ENCODE data around the gene ITGA1. TPM values are rescaled to one million over a fixed set of nuclear protein-coding genes. Genes with fewer than 3 reads are reported as not detected.
A peak's percentile ranks its signal among the peaks of the same experiment; 100 is the strongest.

The ITGA1 gene
- total and polyA plus RNA-seq, 5 donors from 2014 or later = 0.37 TPM; not detected in 4

- H3K27me3 ChIP-seq (ENCODE audit: control insufficient read depth, insufficient read depth, low read length) = peaks cover 2% of the 10 kb centered on the region
- Mint-ChIP-seq H3K4me1 (peaks cover 0 to 11% (median 7%) of the 10 kb centered on the region in 4 donors), H3K27ac (no peak overlapping the region), H3K4me3 (no peak overlapping the region), H3K9me3 (peaks cover 0 to 3% (median 0%) of the 10 kb centered on the region in 7 donors), H3K36me3 (no peaks in the 10 kb centered on the region), H3K27me3 (peaks cover 12% of the 10 kb centered on the region)
- no peak for ATAC-seq (ENCODE audit: low read depth in 2 of 2)
- DNase-seq = no peak
- no peak overlapping the region for H3K4me3 ChIP-seq (ENCODE audit: low read depth, low read length)
- no peak overlapping the region for H3K27ac ChIP-seq (ENCODE audit: insufficient read depth, low read length, poor library complexity, severe bottlenecking)
- H3K36me3 ChIP-seq (ENCODE audit: control insufficient read depth, insufficient read depth, low read length) = no peaks in the 10 kb centered on the region
- H3K4me1 ChIP-seq (ENCODE audit: control insufficient read depth, insufficient read depth, low read length, poor library complexity, severe bottlenecking) = no peaks in the 10 kb centered on the region
- H3K9me3 ChIP-seq (ENCODE audit: control insufficient read depth in 2 of 2, low read length in 2 of 2) = no peaks in the 10 kb centered on the region
Measured at GRCh38 chr5:52773342-52773741, 14.4 kb upstream of the ITGA1 start.

GRCh38 chr5:52774005-52774410, 13.7 kb upstream of the ITGA1 start:
- Histone ChIP-seq H3K27me3 (ENCODE audit: control insufficient read depth, insufficient read depth, low read length) (peaks cover 2% of the 10 kb centered on the region), H3K4me3 (ENCODE audit: low read depth, low read length) (no peak overlapping the region), H3K27ac (ENCODE audit: insufficient read depth, low read length, poor library complexity, severe bottlenecking) (no peak overlapping the region), H3K4me1 (ENCODE audit: control insufficient read depth, insufficient read depth, low read length, poor library complexity, severe bottlenecking) (no peaks in the 10 kb centered on the region), H3K36me3 (ENCODE audit: control insufficient read depth, insufficient read depth, low read length) (no peaks in the 10 kb centered on the region), H3K9me3 (ENCODE audit: control insufficient read depth in 2 of 2, low read length in 2 of 2) (no peaks in the 10 kb centered on the region)
- Mint-ChIP-seq H3K36me3 (no peaks in the 10 kb centered on the region), H3K27ac (no peak overlapping the region), H3K27me3 (peaks cover 12% of the 10 kb centered on the region), H3K4me3 (no peak overlapping the region), H3K4me1 (peaks cover 0 to 11% (median 7%) of the 10 kb centered on the region in 4 donors), H3K9me3 (peaks cover 0 to 3% (median 0%) of the 10 kb centered on the region in 7 donors)
- DNase-seq (no peak), ATAC-seq (ENCODE audit: low read depth in 2 of 2) (no peak)

GRCh38 chr5:52776116-52776515, 11.6 kb upstream of the ITGA1 start:
- Mint-ChIP-seq H3K4me3 (no peak overlapping the region), H3K27ac (no peak overlapping the region), H3K36me3 (no peaks in the 10 kb centered on the region), H3K4me1 (peaks cover 0 to 11% (median 7%) of the 10 kb centered on the region in 4 donors), H3K27me3 (peaks cover 18% of the 10 kb centered on the region), H3K9me3 (peaks cover 0 to 3% (median 0%) of the 10 kb centered on the region in 7 donors)
- ATAC-seq (ENCODE audit: low read depth in 2 of 2) (peak in 1 of 2 donors; percentile 53), DNase-seq (peak in 1 of 3 donors; percentile 14)
- no peaks in the 10 kb centered on the region for H3K4me1 ChIP-seq (ENCODE audit: control insufficient read depth, insufficient read depth, low read length, poor library complexity, severe bottlenecking)
- no peak overlapping the region for H3K4me3 ChIP-seq (ENCODE audit: low read depth, low read length)
- no peaks in the 10 kb centered on the region for H3K36me3 ChIP-seq (ENCODE audit: control insufficient read depth, insufficient read depth, low read length)
- no peaks in the 10 kb centered on the region for H3K9me3 ChIP-seq (ENCODE audit: control insufficient read depth in 2 of 2, low read length in 2 of 2)
- H3K27me3 ChIP-seq (ENCODE audit: control insufficient read depth, insufficient read depth, low read length) = peaks cover 4% of the 10 kb centered on the region
- H3K27ac ChIP-seq (ENCODE audit: insufficient read depth, low read length, poor library complexity, severe bottlenecking) = no peak overlapping the region

- no peak overlapping the region for H3K27ac ChIP-seq (ENCODE audit: insufficient read depth, low read length, poor library complexity, severe bottlenecking)
- H3K4me1 ChIP-seq (ENCODE audit: control insufficient read depth, insufficient read depth, low read length, poor library complexity, severe bottlenecking) = no peaks in the 10 kb centered on the region
- Mint-ChIP-seq H3K36me3 (no peaks in the 10 kb centered on the region), H3K4me3 (no peak overlapping the region), H3K9me3 (peaks cover 0 to 3% (median 0%) of the 10 kb centered on the region in 7 donors), H3K27ac (no peak overlapping the region), H3K27me3 (peaks cover 22% of the 10 kb centered on the region), H3K4me1 (peaks cover 0 to 8% (median 3%) of the 10 kb centered on the region in 4 donors)
- DNase-seq = no peak
- no peak for ATAC-seq (ENCODE audit: low read depth in 2 of 2)
- H3K4me3 ChIP-seq (ENCODE audit: low read depth, low read length) = no peak overlapping the region
- H3K27me3 ChIP-seq (ENCODE audit: control insufficient read depth, insufficient read depth, low read length) = peaks cover 4% of the 10 kb centered on the region
- H3K9me3 ChIP-seq (ENCODE audit: control insufficient read depth in 2 of 2, low read length in 2 of 2) = no peaks in the 10 kb centered on the region
- H3K36me3 ChIP-seq (ENCODE audit: control insufficient read depth, insufficient read depth, low read length) = no peaks in the 10 kb centered on the region
Measured at GRCh38 chr5:52777186-52777585, 10.5 kb upstream of the ITGA1 start.

- Mint-ChIP-seq H3K36me3 (no peaks in the 10 kb centered on the region), H3K4me1 (peaks cover 0 to 8% (median 2%) of the 10 kb centered on the region in 4 donors), H3K27ac (no peak overlapping the region), H3K9me3 (peaks cover 0 to 3% (median 0%) of the 10 kb centered on the region in 7 donors), H3K27me3 (peaks cover 21% of the 10 kb centered on the region), H3K4me3 (no peak overlapping the region)
- Histone ChIP-seq H3K36me3 (ENCODE audit: control insufficient read depth, insufficient read depth, low read length) (no peaks in the 10 kb centered on the region), H3K4me1 (ENCODE audit: control insufficient read depth, insufficient read depth, low read length, poor library complexity, severe bottlenecking) (no peaks in the 10 kb centered on the region), H3K27me3 (ENCODE audit: control insufficient read depth, insufficient read depth, low read length) (peaks cover 9% of the 10 kb centered on the region), H3K27ac (ENCODE audit: insufficient read depth, low read length, poor library complexity, severe bottlenecking) (no peak overlapping the region), H3K9me3 (ENCODE audit: control insufficient read depth in 2 of 2, low read length in 2 of 2) (no peaks in the 10 kb centered on the region), H3K4me3 (ENCODE audit: low read depth, low read length) (no peak overlapping the region)
- no peak for DNase-seq
- ATAC-seq (ENCODE audit: low read depth in 2 of 2) = no peak
Measured at GRCh38 chr5:52778781-52779180, 8.9 kb upstream of the ITGA1 start.

GRCh38 chr5:52779213-52779612, 8.5 kb upstream of the ITGA1 start:
- no peak overlapping the region for H3K27ac Mint-ChIP-seq
- no peak overlapping the region for H3K4me3 Mint-ChIP-seq
- no peaks in the 10 kb centered on the region for H3K36me3 ChIP-seq (ENCODE audit: control insufficient read depth, insufficient read depth, low read length)
- ATAC-seq (ENCODE audit: low read depth in 2 of 2) = no peak
- no peak for DNase-seq
- no peaks in the 10 kb centered on the region for H3K36me3 Mint-ChIP-seq
- no peak overlapping the region for H3K27ac ChIP-seq (ENCODE audit: insufficient read depth, low read length, poor library complexity, severe bottlenecking)
- H3K4me1 Mint-ChIP-seq = peaks cover 0 to 6% (median 2%) of the 10 kb centered on the region in 4 donors
- no peak overlapping the region for H3K4me3 ChIP-seq (ENCODE audit: low read depth, low read length)
- H3K4me1 ChIP-seq (ENCODE audit: control insufficient read depth, insufficient read depth, low read length, poor library complexity, severe bottlenecking) = no peaks in the 10 kb centered on the region
- H3K9me3 ChIP-seq (ENCODE audit: control insufficient read depth in 2 of 2, low read length in 2 of 2) = no peaks in the 10 kb centered on the region
- peaks cover 9% of the 10 kb centered on the region for H3K27me3 ChIP-seq (ENCODE audit: control insufficient read depth, insufficient read depth, low read length)
- peaks cover 0 to 3% (median 0%) of the 10 kb centered on the region in 7 donors for H3K9me3 Mint-ChIP-seq
- H3K27me3 Mint-ChIP-seq = peaks cover 22% of the 10 kb centered on the region

GRCh38 chr5:52783226-52783959, 4.3 kb upstream of the ITGA1 start:
- ATAC-seq (ENCODE audit: low read depth in 2 of 2) = no peak
- Histone ChIP-seq H3K36me3 (ENCODE audit: control insufficient read depth, insufficient read depth, low read length) (no peaks in the 10 kb centered on the region), H3K27me3 (ENCODE audit: control insufficient read depth, insufficient read depth, low read length) (peaks cover 33% of the 10 kb centered on the region), H3K9me3 (ENCODE audit: control insufficient read depth in 2 of 2, low read length in 2 of 2) (no peaks in the 10 kb centered on the region), H3K27ac (ENCODE audit: insufficient read depth, low read length, poor library complexity, severe bottlenecking) (no peak overlapping the region), H3K4me3 (ENCODE audit: low read depth, low read length) (no peak overlapping the region), H3K4me1 (ENCODE audit: control insufficient read depth, insufficient read depth, low read length, poor library complexity, severe bottlenecking) (peaks cover 17% of the 10 kb centered on the region)
- peaks cover 0 to 2% (median 0%) of the 10 kb centered on the region in 7 donors for H3K9me3 Mint-ChIP-seq
- no peaks in the 10 kb centered on the region for H3K36me3 Mint-ChIP-seq
- no peak overlapping the region for H3K27ac Mint-ChIP-seq
- H3K4me1 Mint-ChIP-seq = peaks cover 0 to 17% (median 8%) of the 10 kb centered on the region in 4 donors
- H3K27me3 Mint-ChIP-seq = peaks cover 45% of the 10 kb centered on the region
- no peak for DNase-seq
- H3K4me3 Mint-ChIP-seq = no peak overlapping the region

GRCh38 chr5:52784737-52785136, 3.0 kb upstream of the ITGA1 start:
- Histone ChIP-seq H3K36me3 (ENCODE audit: control insufficient read depth, insufficient read depth, low read length) (no peaks in the 10 kb centered on the region), H3K27me3 (ENCODE audit: control insufficient read depth, insufficient read depth, low read length) (peaks cover 40% of the 10 kb centered on the region), H3K9me3 (ENCODE audit: control insufficient read depth in 2 of 2, low read length in 2 of 2) (no peaks in the 10 kb centered on the region), H3K4me3 (ENCODE audit: low read depth, low read length) (no peak overlapping the region), H3K27ac (ENCODE audit: insufficient read depth, low read length, poor library complexity, severe bottlenecking) (no peak overlapping the region), H3K4me1 (ENCODE audit: control insufficient read depth, insufficient read depth, low read length, poor library complexity, severe bottlenecking) (peaks cover 19% of the 10 kb centered on the region)
- no peak overlapping the region for H3K4me3 Mint-ChIP-seq
- peaks cover 0 to 17% (median 8%) of the 10 kb centered on the region in 4 donors for H3K4me1 Mint-ChIP-seq
- peaks cover 0 to 2% (median 0%) of the 10 kb centered on the region in 7 donors for H3K9me3 Mint-ChIP-seq
- H3K27ac Mint-ChIP-seq = no peak overlapping the region
- H3K27me3 Mint-ChIP-seq = peaks cover 59% of the 10 kb centered on the region
- DNase-seq (no peak), ATAC-seq (ENCODE audit: low read depth in 2 of 2) (no peak)
- no peaks in the 10 kb centered on the region for H3K36me3 Mint-ChIP-seq
